ENCODE data around the gene GLS.

GLS gene

DNA sequence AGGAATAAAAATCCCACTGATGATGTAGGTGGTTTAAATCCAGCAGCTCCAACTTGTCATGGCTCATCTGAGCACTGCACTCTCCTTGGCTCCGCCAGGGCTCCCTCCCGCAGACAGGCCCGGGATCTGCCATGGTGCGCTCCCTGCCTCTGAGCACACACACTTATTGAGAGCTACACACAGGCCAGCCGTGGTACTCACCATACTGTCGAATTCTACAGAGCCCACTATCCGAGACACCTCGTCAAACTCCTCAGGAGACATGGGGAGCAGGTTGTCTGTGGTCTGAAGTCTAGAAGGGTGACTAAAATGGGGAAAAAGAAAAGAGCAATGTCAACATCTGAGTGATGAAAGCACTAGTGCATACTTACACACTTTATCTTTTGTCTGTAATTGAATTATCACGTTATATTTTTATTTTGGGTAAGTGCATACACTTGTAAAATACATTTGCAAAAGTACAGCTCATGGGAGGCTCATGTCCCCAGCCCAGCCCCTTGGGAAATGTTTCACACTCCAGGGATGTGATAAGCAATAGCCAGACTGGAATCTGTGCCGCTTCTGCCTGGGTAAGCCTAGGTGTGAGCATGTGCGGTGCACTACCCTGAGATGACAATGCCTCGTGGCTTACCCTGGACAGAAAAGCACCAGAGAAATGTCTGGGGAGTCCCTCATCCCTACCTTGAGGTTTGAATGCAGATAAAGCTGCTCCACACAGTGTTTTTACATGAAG, 94.2 kb downstream of the GLS start:
- H3K4me3 ChIP-seq (ENCODE audit: low read depth, low read length) = no peak overlapping the region
- TF ChIP-seq, protein P1, sequence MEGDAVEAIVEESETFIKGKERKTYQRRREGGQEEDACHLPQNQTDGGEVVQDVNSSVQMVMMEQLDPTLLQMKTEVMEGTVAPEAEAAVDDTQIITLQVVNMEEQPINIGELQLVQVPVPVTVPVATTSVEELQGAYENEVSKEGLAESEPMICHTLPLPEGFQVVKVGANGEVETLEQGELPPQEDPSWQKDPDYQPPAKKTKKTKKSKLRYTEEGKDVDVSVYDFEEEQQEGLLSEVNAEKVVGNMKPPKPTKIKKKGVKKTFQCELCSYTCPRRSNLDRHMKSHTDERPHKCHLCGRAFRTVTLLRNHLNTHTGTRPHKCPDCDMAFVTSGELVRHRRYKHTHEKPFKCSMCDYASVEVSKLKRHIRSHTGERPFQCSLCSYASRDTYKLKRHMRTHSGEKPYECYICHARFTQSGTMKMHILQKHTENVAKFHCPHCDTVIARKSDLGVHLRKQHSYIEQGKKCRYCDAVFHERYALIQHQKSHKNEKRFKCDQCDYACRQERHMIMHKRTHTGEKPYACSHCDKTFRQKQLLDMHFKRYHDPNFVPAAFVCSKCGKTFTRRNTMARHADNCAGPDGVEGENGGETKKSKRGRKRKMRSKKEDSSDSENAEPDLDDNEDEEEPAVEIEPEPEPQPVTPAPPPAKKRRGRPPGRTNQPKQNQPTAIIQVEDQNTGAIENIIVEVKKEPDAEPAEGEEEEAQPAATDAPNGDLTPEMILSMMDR (IDR thresholded peaks at IDR 0.05; ENCODE audit: insufficient read depth, low read depth, low read length, missing control alignments) = no peak
- DNase-seq (ENCODE audit: low read depth) = no peak

DNA sequence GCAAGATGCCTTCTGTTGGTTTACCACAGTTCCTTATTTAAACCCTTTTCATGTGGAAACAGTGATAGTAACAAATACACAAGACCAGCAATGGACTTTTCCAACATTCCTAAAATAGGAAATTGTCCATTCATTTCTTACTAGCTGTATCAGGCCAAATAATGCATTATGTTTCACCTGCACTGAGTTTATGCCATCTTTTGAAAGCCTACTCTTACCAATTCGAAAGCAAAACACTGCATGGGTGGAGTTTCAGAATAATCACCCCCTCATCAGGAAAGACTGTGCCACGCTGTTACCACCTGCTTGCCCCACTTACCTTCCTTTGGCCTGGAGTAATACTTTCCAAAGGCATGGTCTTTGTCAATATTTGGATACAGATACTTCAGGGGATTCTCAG, 95.9 kb downstream of the GLS start:
- H3K4me3 ChIP-seq (ENCODE audit: low read depth, low read length) = no peak overlapping the region
- TF ChIP-seq, protein P1 (IDR thresholded peaks at IDR 0.05; ENCODE audit: insufficient read depth, low read depth, low read length, missing control alignments) = no peak
- no peak for DNase-seq (ENCODE audit: low read depth)

DNA sequence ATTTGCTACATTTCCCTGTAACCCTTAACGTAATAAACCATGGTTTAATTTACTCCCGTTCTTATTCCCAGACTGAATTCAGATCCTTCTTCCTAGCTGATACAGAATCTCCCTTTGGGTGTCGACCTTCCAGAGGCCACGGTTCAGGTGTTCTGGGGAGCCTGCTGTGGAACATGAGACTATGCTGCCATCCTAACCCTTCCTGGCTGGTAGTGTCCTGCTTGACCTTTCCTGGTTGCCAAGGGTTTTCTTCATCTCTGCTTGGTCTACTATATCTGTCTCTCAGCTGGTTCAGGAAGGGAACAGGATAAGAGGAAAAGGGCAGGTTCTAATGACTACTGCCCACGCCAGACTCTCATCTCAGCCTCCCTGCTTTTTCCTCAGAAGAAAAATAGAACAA, 96.9 kb downstream of the GLS start:
- H3K4me3 ChIP-seq (ENCODE audit: low read depth, low read length) = no peak overlapping the region
- no peak for DNase-seq (ENCODE audit: low read depth)
- TF ChIP-seq, protein P1 (IDR thresholded peaks at IDR 0.05; ENCODE audit: insufficient read depth, low read depth, low read length, missing control alignments) = no peak

DNA sequence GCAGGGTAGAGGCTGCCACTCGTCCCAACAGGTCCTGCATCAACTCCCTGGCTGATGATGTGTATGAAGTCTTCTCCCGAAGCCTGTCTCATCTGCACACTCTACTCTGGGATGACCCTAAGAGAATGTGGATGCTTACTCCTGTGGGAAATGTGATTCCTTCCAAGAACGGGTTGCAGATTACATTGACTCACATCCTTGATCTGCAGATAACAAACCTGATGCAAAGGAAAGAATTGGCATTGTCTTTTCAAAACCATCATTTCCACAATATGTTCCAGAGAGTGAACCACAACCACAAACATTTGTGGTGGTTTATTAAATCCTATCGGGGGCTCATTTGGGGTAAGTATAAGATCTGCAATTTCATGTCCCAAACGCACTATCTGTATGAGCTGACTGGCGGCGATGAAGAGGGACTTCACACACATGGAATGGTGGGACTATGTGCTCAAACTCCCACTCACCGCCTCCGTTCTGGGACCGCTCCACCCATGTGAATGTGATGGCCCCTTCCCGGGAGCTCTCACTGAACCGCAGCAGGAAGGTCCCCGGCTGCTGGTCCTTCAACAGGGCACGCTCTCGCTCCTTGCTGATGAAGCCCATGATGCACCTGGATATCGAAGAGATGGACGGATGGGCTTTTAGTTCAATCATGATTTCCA, 97.9 kb downstream of the GLS start:
- no peak overlapping the region for H3K4me3 ChIP-seq (ENCODE audit: low read depth, low read length)
- no peak for DNase-seq (ENCODE audit: low read depth)
- TF ChIP-seq, protein P1 (IDR thresholded peaks at IDR 0.05; ENCODE audit: insufficient read depth, low read depth, low read length, missing control alignments) = no peak

DNA sequence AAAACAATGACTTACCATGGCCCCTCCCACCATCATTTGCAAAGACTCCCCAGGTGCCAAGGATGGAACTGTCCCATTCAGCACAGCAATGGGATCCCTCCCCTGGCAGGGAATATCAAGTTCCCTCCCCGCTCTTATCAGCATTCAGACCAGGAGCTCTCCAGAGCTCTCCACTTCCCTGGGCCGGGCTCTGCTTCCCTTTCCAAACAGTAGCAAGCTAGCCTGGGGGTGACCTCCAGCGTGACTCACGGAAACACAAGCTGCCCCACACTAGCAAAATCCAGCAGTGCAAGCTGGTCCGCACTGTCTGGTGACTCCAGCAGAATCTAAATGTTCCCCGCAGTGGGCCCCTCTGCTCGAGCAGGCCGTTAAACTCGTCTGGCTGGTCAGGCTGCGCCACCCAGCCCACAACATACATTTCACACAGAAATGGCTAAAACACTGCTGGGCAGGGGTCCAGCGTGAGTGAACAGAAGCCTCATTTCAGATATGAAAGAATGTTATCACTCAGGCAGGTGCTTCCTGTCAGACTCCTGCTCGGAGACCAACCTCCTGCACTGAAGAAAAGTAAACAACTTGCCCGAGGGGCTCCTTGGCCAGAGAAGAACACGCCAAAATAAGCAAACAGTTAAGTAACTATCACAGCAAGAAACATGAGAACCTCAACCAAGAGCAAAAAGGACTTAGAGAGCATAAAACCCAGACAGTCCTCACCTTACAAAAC, 99.4 kb downstream of the GLS start:
- TF ChIP-seq, protein P1 (IDR thresholded peaks at IDR 0.05; ENCODE audit: insufficient read depth, low read depth, low read length, missing control alignments) = no peak
- no peak overlapping the region for H3K4me3 ChIP-seq (ENCODE audit: low read depth, low read length)
- DNase-seq (ENCODE audit: low read depth) = no peak

DNA sequence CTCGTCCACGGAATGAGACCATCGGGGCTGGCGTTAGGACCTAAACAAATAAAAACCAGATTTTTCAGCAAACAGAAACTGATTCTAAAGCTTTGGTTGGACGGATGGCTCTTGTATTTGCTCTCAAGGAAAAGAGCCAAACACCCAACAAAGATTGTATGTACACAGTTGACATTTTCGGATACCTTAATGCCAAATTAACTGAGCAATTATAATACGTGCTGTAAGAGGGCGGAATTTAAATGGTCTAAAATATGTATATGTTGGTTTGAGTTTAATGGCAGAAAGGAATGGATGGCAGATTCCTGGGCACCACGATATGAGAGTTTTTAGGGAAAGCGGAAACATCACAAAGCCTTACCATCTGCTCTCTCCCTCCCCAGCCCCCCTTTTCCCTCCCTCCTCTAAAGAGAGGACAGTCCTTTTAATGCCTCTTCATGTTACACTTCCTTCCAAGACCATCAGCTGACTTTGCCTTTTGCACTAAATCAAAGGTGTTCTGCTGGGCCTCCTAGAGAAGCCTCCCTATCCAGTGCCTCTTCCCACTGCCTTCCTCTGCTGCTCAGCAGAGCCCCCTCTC, 100.1 kb downstream of the GLS start:
- DNase-seq (ENCODE audit: low read depth) = no peak
- TF ChIP-seq, protein P1 (IDR thresholded peaks at IDR 0.05; ENCODE audit: insufficient read depth, low read depth, low read length, missing control alignments) = no peak
- H3K4me3 ChIP-seq (ENCODE audit: low read depth, low read length) = no peak overlapping the region

All from GM12865 (cell line).